WTC11 (cell line): ENCODE results near the gene ANKRD11. TPM values are rescaled to one million over a fixed set of nuclear protein-coding genes. Genes with fewer than 3 reads are reported as not detected.

Experiments used
- ATAC-seq: fragments of 200-7000 bp; cut with Tn5 transposase; 2 replicates; pipeline ENCODE4 v1.10.0; 2021; ENCODE audit warnings: mild to moderate bottlenecking, moderate library complexity
- CTCF ChIA-PET: fragments of 300-600 bp; sonication (Branson Sonifier 250); formaldehyde crosslinking; loops from one replicate; lab custom pipeline; 2021; ENCODE audit warnings: antibody characterized with exemption; lab: Charles Lee
- POLR2A ChIA-PET: fragments of 350-600 bp; sonication (Branson Sonifier 250); formaldehyde crosslinking; loops from one replicate; lab custom pipeline; 2021; ENCODE audit warnings: antibody characterized with exemption; lab: Charles Lee
- DNase-seq: peaks from one replicate; pipeline ENCODE4 v3.0.0; 2021; ENCODE audit warnings: low spot score
- H3K27ac Mint-ChIP-seq: 2 replicates; pipeline ENCODE4 v1.8.0; 2021; ENCODE audit warnings: mixed read lengths
- H3K27me3 Mint-ChIP-seq: 2 replicates; pipeline ENCODE4 v1.8.0; 2021; ENCODE audit warnings: low read depth, mild to moderate bottlenecking, moderate library complexity, mixed read lengths
- H3K36me3 Mint-ChIP-seq: 2 replicates; pipeline ENCODE4 v1.8.0; 2021; ENCODE audit warnings: mixed read lengths
- H3K4me1 Mint-ChIP-seq: 2 replicates; pipeline ENCODE4 v1.8.0; 2022; ENCODE audit warnings: mixed read lengths
- H3K4me3 Mint-ChIP-seq: 2 replicates; pipeline ENCODE4 v1.8.0; 2021; ENCODE audit warnings: mild to moderate bottlenecking, moderate library complexity, mixed read lengths
- H3K9me3 Mint-ChIP-seq: 2 replicates; pipeline ENCODE4 v1.8.0; 2021; ENCODE audit warnings: mixed read lengths
- CREM ChIP-seq: sonication (generic); formaldehyde crosslinking; IDR thresholded peaks from 2 replicates; pipeline ENCODE4 v1.8.1; 2022; ENCODE audit warnings: mild to moderate bottlenecking, missing genetic modification reagents, moderate library complexity
- ELF4 ChIP-seq: sonication (generic); formaldehyde crosslinking; IDR thresholded peaks from 2 replicates; pipeline ENCODE4 v1.8.1; 2022; ENCODE audit warnings: low read depth, mild to moderate bottlenecking, moderate library complexity, missing genetic modification reagents
- ETV6 ChIP-seq: sonication (generic); formaldehyde crosslinking; IDR thresholded peaks from 2 replicates; pipeline ENCODE4 v1.8.1; 2022; ENCODE audit warnings: mild to moderate bottlenecking, missing genetic modification reagents
- IRF2 ChIP-seq: sonication (generic); formaldehyde crosslinking; IDR thresholded peaks from 2 replicates; pipeline ENCODE4 v1.8.0; 2022; ENCODE audit warnings: low read depth, missing genetic modification reagents, borderline replicate concordance
- KAT7 ChIP-seq: sonication (generic); formaldehyde crosslinking; IDR thresholded peaks from 2 replicates; pipeline ENCODE4 v1.8.1; 2023; ENCODE audit warnings: missing genetic modification reagents, mild to moderate bottlenecking, borderline replicate concordance
- MXD4 ChIP-seq: fragments of 250-450 bp; sonication (Bioruptor Pico); IDR thresholded peaks from 2 replicates; pipeline ENCODE4 v1.8.0; 2021; ENCODE audit warnings: mild to moderate bottlenecking, moderate library complexity, borderline replicate concordance
- NFE2L1 ChIP-seq: sonication (generic); formaldehyde crosslinking; IDR thresholded peaks from 2 replicates; pipeline ENCODE4 v1.8.1; 2023; ENCODE audit warnings: missing genetic modification reagents
- NFYB ChIP-seq: sonication (generic); formaldehyde crosslinking; conservative IDR thresholded peaks from 2 replicates; pipeline ENCODE4 v1.8.0; 2022; ENCODE audit warnings: low read depth, missing genetic modification reagents
- OVOL2 ChIP-seq: fragments of 250-450 bp; sonication (Bioruptor Pico); IDR thresholded peaks from 2 replicates; pipeline ENCODE4 v1.9.0; 2021; ENCODE audit warnings: mild to moderate bottlenecking, borderline replicate concordance
- TEAD1 ChIP-seq: sonication (generic); formaldehyde crosslinking; IDR thresholded peaks from 2 replicates; pipeline ENCODE4 v1.8.0; 2022; ENCODE audit warnings: mild to moderate bottlenecking, missing genetic modification reagents
- total RNA-seq: library from RNA; stranded (reverse); gene quantifications from 3 replicates; pipeline ENCODE4 v1.2.3, GENCODE V29; 2021
- TF ChIP-seq, protein P1 (sequence below): fragments of 200-600 bp; IDR thresholded peaks from 2 replicates; pipeline ENCODE4 v1.8.0; 2022; ENCODE audit warnings: antibody characterized with exemption
- TF ChIP-seq, protein P2 (sequence below): sonication (generic); formaldehyde crosslinking; IDR thresholded peaks from 2 replicates; pipeline ENCODE4 v1.8.0; 2023; ENCODE audit warnings: mild to moderate bottlenecking, missing genetic modification reagents
- TF ChIP-seq, protein P3 (sequence below): sonication (generic); formaldehyde crosslinking; IDR thresholded peaks from 2 replicates; pipeline ENCODE4 v1.8.1; 2022; ENCODE audit warnings: mild to moderate bottlenecking, missing genetic modification reagents, moderate library complexity, borderline replicate concordance
- TF ChIP-seq, protein P4 (sequence below): sonication (generic); formaldehyde crosslinking; IDR thresholded peaks from 2 replicates; pipeline ENCODE4 v1.8.0; 2022; ENCODE audit warnings: mild to moderate bottlenecking, missing genetic modification reagents
- TF ChIP-seq, protein P5 (sequence below): fragments of 250-450 bp; sonication (Bioruptor Pico); IDR thresholded peaks from 2 replicates; pipeline ENCODE4 v1.9.0; 2021; ENCODE audit warnings: mild to moderate bottlenecking
- TF ChIP-seq, protein P6 (sequence below): sonication (generic); formaldehyde crosslinking; IDR thresholded peaks from 2 replicates; pipeline ENCODE4 v1.8.1; 2022; ENCODE audit warnings: mild to moderate bottlenecking, moderate library complexity, missing genetic modification reagents
- TF ChIP-seq, protein P7 (sequence below): sonication (generic); formaldehyde crosslinking; IDR thresholded peaks from 2 replicates; pipeline ENCODE4 v1.8.1; 2023; ENCODE audit warnings: mild to moderate bottlenecking, missing genetic modification reagents

The ANKRD11 gene
- total RNA-seq, 1 experiment from 2014 or later: 184 TPM

DNA sequence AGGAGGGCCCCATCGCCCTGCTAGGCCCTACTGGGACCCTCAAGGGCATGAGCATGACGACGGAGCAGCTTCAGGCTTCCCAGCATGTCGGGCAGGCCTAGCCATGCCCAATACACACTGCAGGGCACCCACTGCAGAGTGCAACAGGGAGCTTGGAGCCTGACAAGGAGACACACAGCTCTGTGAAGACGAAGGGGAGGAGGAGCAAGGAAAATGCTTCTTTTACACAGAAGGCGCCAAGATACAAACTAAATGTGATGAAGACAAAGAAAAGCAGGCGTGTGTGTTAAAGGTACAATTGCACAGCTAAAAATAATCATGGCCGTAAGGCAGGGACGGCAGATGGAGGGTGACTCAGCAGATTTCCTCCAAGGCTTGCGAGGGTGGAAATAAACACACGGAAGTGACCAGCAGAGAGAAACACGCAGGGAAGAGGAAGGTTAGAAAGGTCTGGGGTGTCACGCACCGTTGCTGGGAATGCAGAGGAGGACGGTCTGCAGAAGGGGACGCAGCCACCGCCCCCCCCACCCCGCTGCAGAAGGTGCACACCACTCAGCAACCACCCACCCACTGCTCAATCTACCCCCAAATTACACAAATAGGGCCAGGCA is 164.4 kb downstream of the ANKRD11 start:
- DNase-seq (peak; percentile 10), ATAC-seq (no peak)
- peak overlapping the region; percentile 76 for H3K27ac Mint-ChIP-seq
- H3K9me3 Mint-ChIP-seq: no peaks in the 10 kb centered on the region
- ChIA-PET POLR2A (interaction anchor here (0.5 kb wide), 1 partner anchor 130 kb away, joined by 6 read pairs; no protein-coding TSS in a partner anchor), CTCF (no interaction called here)
- TF ChIP-seq, protein P1, sequence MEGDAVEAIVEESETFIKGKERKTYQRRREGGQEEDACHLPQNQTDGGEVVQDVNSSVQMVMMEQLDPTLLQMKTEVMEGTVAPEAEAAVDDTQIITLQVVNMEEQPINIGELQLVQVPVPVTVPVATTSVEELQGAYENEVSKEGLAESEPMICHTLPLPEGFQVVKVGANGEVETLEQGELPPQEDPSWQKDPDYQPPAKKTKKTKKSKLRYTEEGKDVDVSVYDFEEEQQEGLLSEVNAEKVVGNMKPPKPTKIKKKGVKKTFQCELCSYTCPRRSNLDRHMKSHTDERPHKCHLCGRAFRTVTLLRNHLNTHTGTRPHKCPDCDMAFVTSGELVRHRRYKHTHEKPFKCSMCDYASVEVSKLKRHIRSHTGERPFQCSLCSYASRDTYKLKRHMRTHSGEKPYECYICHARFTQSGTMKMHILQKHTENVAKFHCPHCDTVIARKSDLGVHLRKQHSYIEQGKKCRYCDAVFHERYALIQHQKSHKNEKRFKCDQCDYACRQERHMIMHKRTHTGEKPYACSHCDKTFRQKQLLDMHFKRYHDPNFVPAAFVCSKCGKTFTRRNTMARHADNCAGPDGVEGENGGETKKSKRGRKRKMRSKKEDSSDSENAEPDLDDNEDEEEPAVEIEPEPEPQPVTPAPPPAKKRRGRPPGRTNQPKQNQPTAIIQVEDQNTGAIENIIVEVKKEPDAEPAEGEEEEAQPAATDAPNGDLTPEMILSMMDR: no peak
- peak; percentile 93 for TF ChIP-seq NFE2L1 (CRISPR knock-in tag)
- no peaks in the 10 kb centered on the region for H3K27me3 Mint-ChIP-seq
- H3K36me3 Mint-ChIP-seq: no peaks in the 10 kb centered on the region
- H3K4me3 Mint-ChIP-seq: peak overlapping the region; percentile 26; the same call in 1 of the 2 replicates
- peaks cover 75% of the 10 kb centered on the region for H3K4me1 Mint-ChIP-seq

DNA sequence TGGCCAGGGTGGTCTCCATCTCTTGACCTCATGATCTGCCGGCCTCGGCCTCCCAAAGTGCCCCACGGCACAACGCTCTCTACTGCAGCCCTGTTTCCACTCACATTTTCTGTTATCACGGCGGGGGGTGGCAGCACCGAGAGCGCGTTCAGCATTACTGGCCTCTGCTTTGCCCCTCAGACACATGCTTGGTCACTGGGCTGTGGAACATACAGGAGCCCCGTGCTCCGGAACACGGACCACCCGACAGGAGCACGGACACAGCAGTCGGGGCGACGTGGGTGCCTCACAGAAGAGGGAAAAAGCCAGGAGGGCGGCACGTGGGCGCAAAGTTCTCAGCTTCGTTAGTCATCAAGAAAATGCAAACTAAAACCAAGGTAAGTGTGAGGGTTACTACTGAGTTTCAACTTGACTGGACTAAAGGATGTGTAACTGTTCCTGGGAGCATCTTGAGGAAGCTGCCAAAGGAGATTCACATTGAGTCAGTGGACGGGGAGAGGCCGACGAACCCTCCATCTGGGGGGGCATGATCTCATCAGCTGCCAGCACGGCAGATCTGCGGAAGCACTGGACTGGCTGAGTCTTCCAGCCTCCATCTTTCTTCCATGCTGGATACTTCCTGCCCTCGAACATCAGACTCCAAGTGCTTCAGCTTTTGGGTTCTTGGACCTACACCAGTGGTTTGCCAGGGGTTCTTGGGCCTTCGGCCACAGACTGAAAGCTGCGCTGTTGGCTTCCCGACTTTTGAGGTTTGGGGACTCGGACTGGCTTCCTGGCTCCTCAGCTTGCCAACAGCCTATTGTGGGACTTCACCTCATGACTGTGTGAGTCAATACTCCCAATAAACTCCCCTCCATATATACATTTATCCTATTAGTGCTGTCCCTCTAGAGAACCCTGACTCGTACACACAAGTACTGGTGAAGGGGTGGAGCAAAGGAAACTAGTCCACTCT is 166.0 kb downstream of the ANKRD11 start:
- DNase-seq (peak; percentile 1), ATAC-seq (no peak)
- Mint-ChIP-seq H3K9me3 (no peaks in the 10 kb centered on the region), H3K27me3 (no peaks in the 10 kb centered on the region), H3K4me3 (no peak overlapping the region), H3K4me1 (peaks cover 87% of the 10 kb centered on the region), H3K36me3 (no peaks in the 10 kb centered on the region), H3K27ac (peak overlapping the region; percentile 94)
- ChIA-PET POLR2A (no interaction called here), CTCF (interaction anchor here (1.2 to 2.2 kb wide), 2 partner anchors 11 to 16 kb away, joined by 3 to 15 read pairs; no protein-coding TSS in a partner anchor)
- no peak for TF ChIP-seq ELF4 (CRISPR knock-in tag)
- TF ChIP-seq, protein P2, sequence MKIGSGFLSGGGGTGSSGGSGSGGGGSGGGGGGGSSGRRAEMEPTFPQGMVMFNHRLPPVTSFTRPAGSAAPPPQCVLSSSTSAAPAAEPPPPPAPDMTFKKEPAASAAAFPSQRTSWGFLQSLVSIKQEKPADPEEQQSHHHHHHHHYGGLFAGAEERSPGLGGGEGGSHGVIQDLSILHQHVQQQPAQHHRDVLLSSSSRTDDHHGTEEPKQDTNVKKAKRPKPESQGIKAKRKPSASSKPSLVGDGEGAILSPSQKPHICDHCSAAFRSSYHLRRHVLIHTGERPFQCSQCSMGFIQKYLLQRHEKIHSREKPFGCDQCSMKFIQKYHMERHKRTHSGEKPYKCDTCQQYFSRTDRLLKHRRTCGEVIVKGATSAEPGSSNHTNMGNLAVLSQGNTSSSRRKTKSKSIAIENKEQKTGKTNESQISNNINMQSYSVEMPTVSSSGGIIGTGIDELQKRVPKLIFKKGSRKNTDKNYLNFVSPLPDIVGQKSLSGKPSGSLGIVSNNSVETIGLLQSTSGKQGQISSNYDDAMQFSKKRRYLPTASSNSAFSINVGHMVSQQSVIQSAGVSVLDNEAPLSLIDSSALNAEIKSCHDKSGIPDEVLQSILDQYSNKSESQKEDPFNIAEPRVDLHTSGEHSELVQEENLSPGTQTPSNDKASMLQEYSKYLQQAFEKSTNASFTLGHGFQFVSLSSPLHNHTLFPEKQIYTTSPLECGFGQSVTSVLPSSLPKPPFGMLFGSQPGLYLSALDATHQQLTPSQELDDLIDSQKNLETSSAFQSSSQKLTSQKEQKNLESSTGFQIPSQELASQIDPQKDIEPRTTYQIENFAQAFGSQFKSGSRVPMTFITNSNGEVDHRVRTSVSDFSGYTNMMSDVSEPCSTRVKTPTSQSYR: no peak

DNA sequence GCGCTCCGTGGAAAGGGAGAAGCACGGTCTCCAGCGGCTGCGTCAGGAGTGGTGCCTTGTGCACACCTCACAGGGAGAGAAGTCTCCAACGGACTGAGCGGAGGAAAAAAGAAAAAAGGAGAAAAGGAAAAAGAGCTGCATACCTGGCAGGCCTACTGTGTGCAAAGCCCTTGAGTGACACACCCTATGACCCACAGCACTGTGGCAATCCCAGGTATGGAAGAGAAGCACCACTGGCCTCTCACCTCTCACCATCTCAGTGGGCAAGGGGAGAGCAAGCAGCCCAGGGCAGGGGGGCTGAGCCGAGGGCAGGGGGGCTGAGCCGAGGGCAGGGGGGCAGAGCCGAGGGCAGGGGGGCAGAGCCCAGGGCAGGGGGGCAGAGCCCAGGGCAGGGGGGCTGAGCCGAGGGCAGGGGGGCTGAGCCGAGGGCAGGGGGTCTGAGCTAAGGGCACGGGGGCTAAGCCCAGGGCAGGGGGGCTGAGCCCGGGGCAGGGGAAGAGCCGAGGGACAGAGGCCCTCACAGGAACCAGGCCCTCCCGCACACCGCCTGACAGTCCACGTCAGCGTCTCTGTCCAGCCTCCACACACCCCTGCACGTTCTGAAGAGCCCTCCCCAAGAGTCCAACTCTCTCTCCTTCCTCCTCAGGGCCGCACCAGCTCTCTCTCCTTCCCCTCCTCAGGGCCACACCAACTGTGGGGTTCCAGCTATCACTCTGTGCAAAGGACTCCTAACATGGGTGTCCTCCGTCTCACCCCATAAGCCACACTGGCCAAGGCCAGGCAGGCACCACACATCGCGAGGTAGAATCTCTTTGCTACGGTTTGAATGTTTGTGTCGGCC is 167.0 kb downstream of the ANKRD11 start:
- H3K27ac Mint-ChIP-seq: peak overlapping the region; percentile 97
- CTCF ChIA-PET: interaction anchor here (0.8 to 2.6 kb wide), 7 partner anchors 12 to 203 kb away, joined by 3 to 19 read pairs (median 8); no protein-coding TSS in a partner anchor
- ATAC-seq (no peak), DNase-seq (no peak)
- H3K4me1 Mint-ChIP-seq: peaks cover 91% of the 10 kb centered on the region
- 0 out of 2 replicates have a peak overlapping the region, but pooled peaks have one; percentile 12 for H3K4me3 Mint-ChIP-seq
- H3K36me3 Mint-ChIP-seq: no peaks in the 10 kb centered on the region
- TF ChIP-seq IRF2 (no peak), KAT7 (CRISPR knock-in tag) (no peak), OVOL2 (CRISPR knock-in tag) (no peak), CREM (CRISPR knock-in tag) (no peak), TEAD1 (no peak), ETV6 (CRISPR knock-in tag) (no peak), MXD4 (CRISPR knock-in tag) (no peak), NFYB (CRISPR knock-in tag) (no peak)
- TF ChIP-seq, protein P3, sequence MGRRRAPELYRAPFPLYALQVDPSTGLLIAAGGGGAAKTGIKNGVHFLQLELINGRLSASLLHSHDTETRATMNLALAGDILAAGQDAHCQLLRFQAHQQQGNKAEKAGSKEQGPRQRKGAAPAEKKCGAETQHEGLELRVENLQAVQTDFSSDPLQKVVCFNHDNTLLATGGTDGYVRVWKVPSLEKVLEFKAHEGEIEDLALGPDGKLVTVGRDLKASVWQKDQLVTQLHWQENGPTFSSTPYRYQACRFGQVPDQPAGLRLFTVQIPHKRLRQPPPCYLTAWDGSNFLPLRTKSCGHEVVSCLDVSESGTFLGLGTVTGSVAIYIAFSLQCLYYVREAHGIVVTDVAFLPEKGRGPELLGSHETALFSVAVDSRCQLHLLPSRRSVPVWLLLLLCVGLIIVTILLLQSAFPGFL (CRISPR knock-in tag): no peak
- TF ChIP-seq, protein P4, sequence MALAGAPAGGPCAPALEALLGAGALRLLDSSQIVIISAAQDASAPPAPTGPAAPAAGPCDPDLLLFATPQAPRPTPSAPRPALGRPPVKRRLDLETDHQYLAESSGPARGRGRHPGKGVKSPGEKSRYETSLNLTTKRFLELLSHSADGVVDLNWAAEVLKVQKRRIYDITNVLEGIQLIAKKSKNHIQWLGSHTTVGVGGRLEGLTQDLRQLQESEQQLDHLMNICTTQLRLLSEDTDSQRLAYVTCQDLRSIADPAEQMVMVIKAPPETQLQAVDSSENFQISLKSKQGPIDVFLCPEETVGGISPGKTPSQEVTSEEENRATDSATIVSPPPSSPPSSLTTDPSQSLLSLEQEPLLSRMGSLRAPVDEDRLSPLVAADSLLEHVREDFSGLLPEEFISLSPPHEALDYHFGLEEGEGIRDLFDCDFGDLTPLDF (CRISPR knock-in tag): no peak
- TF ChIP-seq, protein P5, sequence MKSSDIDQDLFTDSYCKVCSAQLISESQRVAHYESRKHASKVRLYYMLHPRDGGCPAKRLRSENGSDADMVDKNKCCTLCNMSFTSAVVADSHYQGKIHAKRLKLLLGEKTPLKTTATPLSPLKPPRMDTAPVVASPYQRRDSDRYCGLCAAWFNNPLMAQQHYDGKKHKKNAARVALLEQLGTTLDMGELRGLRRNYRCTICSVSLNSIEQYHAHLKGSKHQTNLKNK (CRISPR knock-in tag): no peak
- TF ChIP-seq, protein P6, sequence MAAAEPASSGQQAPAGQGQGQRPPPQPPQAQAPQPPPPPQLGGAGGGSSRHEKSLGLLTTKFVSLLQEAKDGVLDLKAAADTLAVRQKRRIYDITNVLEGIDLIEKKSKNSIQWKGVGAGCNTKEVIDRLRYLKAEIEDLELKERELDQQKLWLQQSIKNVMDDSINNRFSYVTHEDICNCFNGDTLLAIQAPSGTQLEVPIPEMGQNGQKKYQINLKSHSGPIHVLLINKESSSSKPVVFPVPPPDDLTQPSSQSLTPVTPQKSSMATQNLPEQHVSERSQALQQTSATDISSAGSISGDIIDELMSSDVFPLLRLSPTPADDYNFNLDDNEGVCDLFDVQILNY (CRISPR knock-in tag): no peak
- TF ChIP-seq, protein P7, sequence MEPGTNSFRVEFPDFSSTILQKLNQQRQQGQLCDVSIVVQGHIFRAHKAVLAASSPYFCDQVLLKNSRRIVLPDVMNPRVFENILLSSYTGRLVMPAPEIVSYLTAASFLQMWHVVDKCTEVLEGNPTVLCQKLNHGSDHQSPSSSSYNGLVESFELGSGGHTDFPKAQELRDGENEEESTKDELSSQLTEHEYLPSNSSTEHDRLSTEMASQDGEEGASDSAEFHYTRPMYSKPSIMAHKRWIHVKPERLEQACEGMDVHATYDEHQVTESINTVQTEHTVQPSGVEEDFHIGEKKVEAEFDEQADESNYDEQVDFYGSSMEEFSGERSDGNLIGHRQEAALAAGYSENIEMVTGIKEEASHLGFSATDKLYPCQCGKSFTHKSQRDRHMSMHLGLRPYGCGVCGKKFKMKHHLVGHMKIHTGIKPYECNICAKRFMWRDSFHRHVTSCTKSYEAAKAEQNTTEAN (CRISPR knock-in tag): no peak
- TF ChIP-seq, all 79 proteins: peak for 0
- POLR2A ChIA-PET: interaction anchor here (1.3 kb wide), 1 partner anchor 51 kb away, joined by 3 read pairs; no protein-coding TSS in a partner anchor
- H3K9me3 Mint-ChIP-seq: no peaks in the 10 kb centered on the region
- H3K27me3 Mint-ChIP-seq: no peaks in the 10 kb centered on the region
